OCI-M1 (cell line): Measurements from ENCODE around the gene SLC8A1.

Experiments used
- DNase-seq: peaks from one replicate; lab custom pipeline; 2025; lab: John Stamatoyannopoulos, UW

Gene SLC8A1

GRCh38 chr2:40458271-40458794, 6.4 kb upstream of the SLC8A1 start:
- peak; percentile 17 for DNase-seq

GRCh38 chr2:40457837-40458236, 5.9 kb upstream of the SLC8A1 start:
- no peak for DNase-seq

GRCh38 chr2:40457366-40457765, 5.5 kb upstream of the SLC8A1 start:
- DNase-seq = no peak

DNA sequence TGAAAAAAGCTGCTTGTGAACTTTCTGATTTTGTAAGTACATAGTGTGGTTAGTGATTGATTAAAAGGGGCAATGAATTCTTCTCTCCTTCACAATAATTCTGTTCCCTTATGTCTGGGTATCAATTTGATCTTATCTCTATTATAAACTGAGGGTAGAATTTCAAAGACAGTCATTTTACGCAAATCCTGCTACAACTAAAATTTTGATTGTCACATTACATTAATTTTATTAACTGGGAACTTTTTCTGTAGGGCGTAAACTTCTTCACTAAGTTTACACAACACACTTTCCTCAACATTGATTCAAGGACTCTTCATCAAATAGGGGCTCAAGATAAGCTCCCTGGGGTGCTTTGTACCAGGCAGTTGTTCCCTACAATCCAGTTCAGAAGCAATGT, 5.0 kb upstream of the SLC8A1 start:
- DNase-seq = no peak

GRCh38 chr2:40455661-40456060, 3.8 kb upstream of the SLC8A1 start:
- DNase-seq = no peak

GRCh38 chr2:40454321-40454720, 2.4 kb upstream of the SLC8A1 start:
- DNase-seq = no peak

GRCh38 chr2:40452786-40453185, 896 bp upstream of the SLC8A1 start:
- no peak for DNase-seq

DNA sequence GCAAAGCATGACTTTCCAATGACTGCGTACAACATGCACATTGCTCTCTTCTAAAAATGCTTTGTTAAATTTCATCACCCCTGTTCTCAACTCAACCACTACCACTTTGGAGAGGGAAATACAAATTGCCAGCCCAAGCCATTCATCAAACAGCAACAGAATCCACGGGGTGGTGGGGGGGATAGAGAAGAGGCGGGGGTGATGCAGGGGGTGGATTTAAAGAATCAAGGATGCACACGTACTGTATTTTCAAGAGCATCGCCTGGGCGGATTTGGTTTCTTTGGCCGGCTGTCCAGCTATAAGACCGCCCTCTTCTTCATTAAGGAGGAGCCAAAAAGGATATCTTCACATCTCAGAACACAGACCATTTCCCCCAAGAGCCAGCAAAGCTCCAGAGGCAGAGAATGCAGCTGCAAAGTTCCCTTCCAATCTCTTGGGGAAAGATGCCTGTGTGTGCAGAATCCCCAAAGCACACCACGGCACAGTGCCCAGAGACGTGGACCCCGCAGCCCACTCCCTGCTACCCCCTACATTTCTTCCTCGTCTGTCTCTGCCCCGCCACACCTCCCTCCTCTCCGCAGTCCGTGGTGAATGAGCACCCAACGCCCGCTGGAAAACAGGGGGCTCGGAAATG, 977 bp downstream of the SLC8A1 start:
- DNase-seq = no peak

GRCh38 chr2:40450066-40450795, 1.7 kb downstream of the SLC8A1 start:
- DNase-seq = peak; percentile 31

GRCh38 chr2:40448476-40449079, 3.3 kb downstream of the SLC8A1 start:
- peak; percentile 74 for DNase-seq

DNA sequence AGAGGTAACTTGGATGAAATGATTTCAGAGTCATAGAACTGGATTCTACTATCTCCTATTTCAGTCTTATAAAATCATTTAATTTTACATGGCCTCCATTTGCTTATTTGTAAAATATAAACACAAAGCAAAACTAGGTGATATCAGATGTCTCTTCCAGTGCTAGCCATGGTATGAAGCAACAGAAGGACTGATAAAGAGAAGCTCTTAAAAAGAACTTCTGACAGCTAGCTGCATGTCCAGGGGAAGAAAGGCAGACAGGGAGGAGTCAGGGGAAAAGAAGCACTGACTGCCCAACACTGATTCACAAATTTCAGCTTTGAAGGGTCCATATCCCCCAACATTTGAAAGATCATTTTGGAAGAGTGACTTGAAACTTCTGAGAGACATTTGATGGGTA, 6.4 kb downstream of the SLC8A1 start:
- peak; percentile 35 for DNase-seq

DNA sequence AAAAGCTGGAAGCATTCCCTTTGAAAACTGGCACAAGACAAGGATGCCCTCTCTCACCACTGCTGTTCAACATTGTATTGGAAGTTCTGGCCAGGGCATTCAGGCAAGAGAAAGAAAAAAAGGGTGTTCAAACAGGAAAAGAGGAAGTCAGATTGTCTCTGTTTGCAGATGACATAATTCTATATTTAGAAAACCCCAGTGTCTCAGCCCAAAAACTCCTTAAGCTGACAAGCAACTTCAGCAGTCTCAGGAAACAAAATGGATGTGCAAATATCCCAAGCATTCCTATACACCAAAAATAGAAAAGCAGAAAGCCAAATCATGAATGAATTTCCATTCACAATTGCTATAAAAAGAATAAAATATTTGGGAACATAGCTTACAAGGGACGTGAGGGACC, 11.1 kb downstream of the SLC8A1 start:
- peak; percentile 81 for DNase-seq

DNA sequence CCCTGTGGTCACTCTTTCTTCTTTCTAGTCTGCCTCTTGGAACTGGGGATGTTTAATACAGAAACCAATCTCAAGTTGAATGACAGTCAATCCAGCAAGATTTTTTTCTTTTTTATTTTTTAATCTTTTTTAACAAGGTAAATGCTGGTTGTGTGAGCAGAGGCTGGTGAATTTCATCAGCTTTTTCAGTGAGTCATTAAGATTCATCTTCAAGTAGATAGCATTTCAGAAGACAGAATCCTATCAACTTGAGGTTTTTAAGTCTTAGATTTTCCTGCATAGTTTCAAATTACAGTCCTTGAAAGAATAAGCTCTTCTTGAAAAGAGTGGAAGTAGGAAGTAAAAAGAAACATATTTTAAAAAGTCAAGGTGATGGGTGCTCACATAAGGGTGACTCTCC, 12.4 kb downstream of the SLC8A1 start:
- DNase-seq = peak; percentile 47

GRCh38 chr2:40436093-40436475, 15.8 kb downstream of the SLC8A1 start:
- DNase-seq = no peak

GRCh38 chr2:40435426-40436092, 16.3 kb downstream of the SLC8A1 start:
- DNase-seq = no peak

- no peak for DNase-seq
Measured at GRCh38 chr2:40434731-40435271, 17.1 kb downstream of the SLC8A1 start.

- DNase-seq = no peak
Measured at GRCh38 chr2:40433736-40434135, 18.2 kb downstream of the SLC8A1 start.

GRCh38 chr2:40432921-40433483, 18.9 kb downstream of the SLC8A1 start:
- no peak for DNase-seq

DNA sequence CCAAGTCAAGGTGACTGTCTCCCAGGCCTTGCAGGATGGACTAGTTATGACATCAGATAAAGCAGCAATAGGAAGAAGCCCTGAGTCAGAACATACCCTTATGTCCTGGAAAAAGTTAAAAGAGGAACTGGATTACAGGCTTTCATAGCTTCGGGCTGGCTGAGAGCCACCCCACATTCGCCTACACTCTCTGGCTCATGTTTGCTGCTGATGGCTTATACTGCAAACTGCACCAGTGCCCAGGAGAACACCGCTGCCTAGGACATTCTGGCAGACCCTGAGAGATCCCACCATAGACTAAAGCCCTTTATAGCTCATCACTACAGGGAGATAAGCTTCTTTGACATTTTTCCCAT, 20.3 kb downstream of the SLC8A1 start:
- peak; percentile 83 for DNase-seq

- peak; percentile 41 for DNase-seq
Measured at GRCh38 chr2:40430776-40431599, 20.9 kb downstream of the SLC8A1 start.

DNA sequence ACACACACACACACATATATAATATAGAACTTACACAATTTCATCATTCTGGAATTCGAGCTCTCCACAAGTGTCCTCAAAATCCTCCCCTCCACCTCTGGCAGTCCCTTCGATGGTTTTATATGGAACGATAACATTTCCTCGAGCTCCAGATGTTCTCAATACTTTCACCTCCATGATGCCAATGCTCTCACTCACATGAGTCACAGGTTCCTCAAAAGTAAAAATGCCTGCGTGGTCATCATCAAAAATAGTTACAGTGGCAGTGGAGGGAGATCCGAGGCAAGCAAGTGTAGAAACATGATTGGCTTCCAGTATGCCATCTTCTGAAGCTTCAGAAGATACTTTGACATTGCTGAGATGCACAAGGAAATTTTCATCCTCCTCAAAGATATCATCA, 23.5 kb downstream of the SLC8A1 start:
- no peak for DNase-seq
